ENCODE data around the gene CPM. TPM values are rescaled to one million over a fixed set of nuclear protein-coding genes. Genes with fewer than 3 reads are reported as not detected.
"Not testable (repeated sequence)": the region's sequence is repeated elsewhere in the genome, so short reads cannot be mapped to it uniquely, and the experiment has no call there.

CPM gene
- total RNA-seq, 2 experiments from 2014 or later: 1.1 to 6.1 TPM

GRCh38 chr12:68842784-68843567 is 90.0 kb downstream of the CPM start:
- Mint-ChIP-seq H3K9me3 (ENCODE audit: low read depth) (no peaks in the 10 kb centered on the region), H3K27me3 (no peaks in the 10 kb centered on the region), H3K27ac (no peak overlapping the region), H3K36me3 (peaks cover 52% of the 10 kb centered on the region), H3K4me1 (peaks cover 3% of the 10 kb centered on the region), H3K4me3 (no peak overlapping the region)
- CTCF ChIA-PET: interaction anchor here (1.2 to 3.2 kb wide), 3 partner anchors 13 to 35 kb away, joined by 4 to 14 read pairs (median 6); partner anchors contain the start of gene MDM2
- DNase-seq (no peak), ATAC-seq (no peak)

- Mint-ChIP-seq H3K4me1 (peaks cover 3% of the 10 kb centered on the region), H3K9me3 (ENCODE audit: low read depth) (no peaks in the 10 kb centered on the region), H3K27me3 (no peaks in the 10 kb centered on the region), H3K27ac (no peak overlapping the region), H3K36me3 (peaks cover 56% of the 10 kb centered on the region), H3K4me3 (no peak overlapping the region)
- DNase-seq (no peak), ATAC-seq (no peak)
- CTCF ChIA-PET: interaction anchor here (1.2 to 2.3 kb wide), 3 partner anchors 12 to 35 kb away, joined by 4 to 6 read pairs (median 6); partner anchors contain the start of gene MDM2
Observed at GRCh38 chr12:68842123-68842522, 90.8 kb downstream of the CPM start.

GRCh38 chr12:68841717-68842116 is 91.3 kb downstream of the CPM start:
- no peak overlapping the region for H3K4me3 Mint-ChIP-seq
- no peak overlapping the region for H3K27ac Mint-ChIP-seq
- ATAC-seq: no peak
- peaks cover 3% of the 10 kb centered on the region for H3K4me1 Mint-ChIP-seq
- no peak for DNase-seq
- peaks cover 60% of the 10 kb centered on the region for H3K36me3 Mint-ChIP-seq
- CTCF ChIA-PET: interaction anchor here (1.3 kb wide), 1 partner anchor 12 kb away, joined by 6 read pairs; no protein-coding TSS in a partner anchor
- H3K9me3 Mint-ChIP-seq (ENCODE audit: low read depth): no peaks in the 10 kb centered on the region
- no peaks in the 10 kb centered on the region for H3K27me3 Mint-ChIP-seq

GRCh38 chr12:68841175-68841574 is 91.8 kb downstream of the CPM start:
- H3K36me3 Mint-ChIP-seq: peaks cover 60% of the 10 kb centered on the region
- H3K27ac Mint-ChIP-seq: not testable (repeated sequence)

GRCh38 chr12:68839183-68840147 is 93.5 kb downstream of the CPM start:
- H3K4me1 Mint-ChIP-seq: peaks cover 7% of the 10 kb centered on the region
- CTCF ChIA-PET: interaction anchor here (1.2 to 1.5 kb wide), 2 partner anchors 9 to 11 kb away, joined by 3 to 4 read pairs; no protein-coding TSS in a partner anchor
- H3K27ac Mint-ChIP-seq: no peak overlapping the region
- no peak for ATAC-seq
- H3K9me3 Mint-ChIP-seq (ENCODE audit: low read depth): no peaks in the 10 kb centered on the region
- no peak for DNase-seq
- no peak overlapping the region for H3K4me3 Mint-ChIP-seq
- peaks cover 66% of the 10 kb centered on the region for H3K36me3 Mint-ChIP-seq
- no peaks in the 10 kb centered on the region for H3K27me3 Mint-ChIP-seq

More at GRCh38 chr12:68841175-68841574, 91.8 kb downstream of the CPM start:
- H3K4me3 Mint-ChIP-seq; H3K27me3 Mint-ChIP-seq; H3K9me3 Mint-ChIP-seq (ENCODE audit: low read depth); ATAC-seq; H3K4me1 Mint-ChIP-seq; DNase-seq: not testable (repeated sequence)
- CTCF ChIA-PET: interaction anchor here (1.3 kb wide), 1 partner anchor 11 kb away, joined by 6 read pairs; no protein-coding TSS in a partner anchor

- Mint-ChIP-seq H3K9me3 (ENCODE audit: low read depth) (no peaks in the 10 kb centered on the region), H3K27me3 (no peaks in the 10 kb centered on the region), H3K4me3 (no peak overlapping the region), H3K36me3 (peaks cover 64% of the 10 kb centered on the region), H3K4me1 (peaks cover 7% of the 10 kb centered on the region), H3K27ac (peak overlapping the region; percentile 8)
- CTCF ChIA-PET: no interaction called here
- no peak for DNase-seq
- ATAC-seq: no peak
Observed at GRCh38 chr12:68838046-68838886, 94.7 kb downstream of the CPM start.

- peaks cover 59% of the 10 kb centered on the region for H3K36me3 Mint-ChIP-seq
- H3K27ac Mint-ChIP-seq: no peak overlapping the region
- CTCF ChIA-PET: interaction anchor here (1.1 to 1.2 kb wide), 2 partner anchors 9 to 20 kb away, joined by 3 to 4 read pairs; no protein-coding TSS in a partner anchor
- ATAC-seq (no peak), DNase-seq (no peak)
- H3K4me1 Mint-ChIP-seq: peaks cover 7% of the 10 kb centered on the region
- no peak overlapping the region for H3K4me3 Mint-ChIP-seq
- H3K9me3 Mint-ChIP-seq (ENCODE audit: low read depth): no peaks in the 10 kb centered on the region
- no peaks in the 10 kb centered on the region for H3K27me3 Mint-ChIP-seq
Observed at GRCh38 chr12:68837215-68837614, 95.8 kb downstream of the CPM start.

- peaks cover 56% of the 10 kb centered on the region for H3K36me3 Mint-ChIP-seq
- ATAC-seq: no peak
- CTCF ChIA-PET: no interaction called here
- peak overlapping the region; percentile 12 for H3K27ac Mint-ChIP-seq
- DNase-seq: no peak
- H3K4me1 Mint-ChIP-seq: peaks cover 8% of the 10 kb centered on the region
- no peaks in the 10 kb centered on the region for H3K27me3 Mint-ChIP-seq
- no peaks in the 10 kb centered on the region for H3K9me3 Mint-ChIP-seq (ENCODE audit: low read depth)
- H3K4me3 Mint-ChIP-seq: no peak overlapping the region
Observed at GRCh38 chr12:68835333-68835908, 97.5 kb downstream of the CPM start.

- H3K4me3 Mint-ChIP-seq: no peak overlapping the region
- ATAC-seq (no peak), DNase-seq (no peak)
- H3K4me1 Mint-ChIP-seq: peaks cover 14% of the 10 kb centered on the region
- no peak overlapping the region for H3K27ac Mint-ChIP-seq
- peaks cover 54% of the 10 kb centered on the region for H3K36me3 Mint-ChIP-seq
- no peaks in the 10 kb centered on the region for H3K27me3 Mint-ChIP-seq
- no peaks in the 10 kb centered on the region for H3K9me3 Mint-ChIP-seq (ENCODE audit: low read depth)
- CTCF ChIA-PET: no interaction called here
Observed at GRCh38 chr12:68833508-68833907, 99.5 kb downstream of the CPM start.

- CTCF ChIA-PET: interaction anchor here (3.7 kb wide), 1 partner anchor 13 kb away, joined by 44 read pairs; no protein-coding TSS in a partner anchor
- no peak overlapping the region for H3K27ac Mint-ChIP-seq
- no peaks in the 10 kb centered on the region for H3K9me3 Mint-ChIP-seq (ENCODE audit: low read depth)
- no peaks in the 10 kb centered on the region for H3K27me3 Mint-ChIP-seq
- no peak overlapping the region for H3K4me3 Mint-ChIP-seq
- H3K4me1 Mint-ChIP-seq: peaks cover 10% of the 10 kb centered on the region
- DNase-seq (no peak), ATAC-seq (no peak)
- peaks cover 48% of the 10 kb centered on the region for H3K36me3 Mint-ChIP-seq
Observed at GRCh38 chr12:68832504-68832867, 100.5 kb downstream of the CPM start.

- Mint-ChIP-seq H3K4me1 (peaks cover 14% of the 10 kb centered on the region), H3K4me3 (no peak overlapping the region), H3K27ac (no peak overlapping the region), H3K9me3 (ENCODE audit: low read depth) (no peaks in the 10 kb centered on the region), H3K36me3 (peaks cover 47% of the 10 kb centered on the region), H3K27me3 (no peaks in the 10 kb centered on the region)
- CTCF ChIA-PET: interaction anchor here (3.7 to 4.7 kb wide), 2 partner anchors 12 to 19 kb away, joined by 40 to 44 read pairs; no protein-coding TSS in a partner anchor
- DNase-seq (no peak), ATAC-seq (no peak)
Observed at GRCh38 chr12:68831751-68832503, 101.0 kb downstream of the CPM start.

GRCh38 chr12:68831272-68831671 is 101.7 kb downstream of the CPM start:
- no peak overlapping the region for H3K27ac Mint-ChIP-seq
- no peak overlapping the region for H3K4me3 Mint-ChIP-seq
- H3K36me3 Mint-ChIP-seq: peaks cover 45% of the 10 kb centered on the region
- H3K27me3 Mint-ChIP-seq: no peaks in the 10 kb centered on the region
- no peak for ATAC-seq
- DNase-seq: no peak
- H3K9me3 Mint-ChIP-seq (ENCODE audit: low read depth): no peaks in the 10 kb centered on the region
- CTCF ChIA-PET: interaction anchor here (1.8 to 4.7 kb wide), 4 partner anchors 12 to 240 kb away, joined by 5 to 44 read pairs (median 30); partner anchors contain the start of gene MDM2
- H3K4me1 Mint-ChIP-seq: peaks cover 14% of the 10 kb centered on the region

Measured in activated CD8-positive, alpha-beta memory T cell treated with anti-CD3 and anti-CD28 coated beads, Interleukin-2, amount 10 ng/mL, durations not matched to agents 7 days and 5 days (primary cell).